ENCODE results near the gene BHMT2. TPM values are rescaled to one million over a fixed set of nuclear protein-coding genes. Genes with fewer than 3 reads are reported as not detected.
A peak's percentile ranks its signal among the peaks of the same experiment; 100 is the strongest.

BHMT2 gene
- total RNA-seq, 1 experiment from 2014 or later: not detected

GRCh38 chr5:79124607-79125006 is 55.0 kb downstream of the BHMT2 start:
- H3K4me1 Mint-ChIP-seq (ENCODE audit: low read depth, unreplicated experiment): no peaks in the 10 kb centered on the region
- H3K27me3 Mint-ChIP-seq (ENCODE audit: unreplicated experiment): peaks cover 9% of the 10 kb centered on the region
- no peaks in the 10 kb centered on the region for H3K9me3 Mint-ChIP-seq (ENCODE audit: low read depth, unreplicated experiment)
- BruUV-seq (replicated peaks): no TSS peak
- H3K27ac Mint-ChIP-seq (ENCODE audit: unreplicated experiment): no peak overlapping the region
- TF ChIP-seq, protein P1, sequence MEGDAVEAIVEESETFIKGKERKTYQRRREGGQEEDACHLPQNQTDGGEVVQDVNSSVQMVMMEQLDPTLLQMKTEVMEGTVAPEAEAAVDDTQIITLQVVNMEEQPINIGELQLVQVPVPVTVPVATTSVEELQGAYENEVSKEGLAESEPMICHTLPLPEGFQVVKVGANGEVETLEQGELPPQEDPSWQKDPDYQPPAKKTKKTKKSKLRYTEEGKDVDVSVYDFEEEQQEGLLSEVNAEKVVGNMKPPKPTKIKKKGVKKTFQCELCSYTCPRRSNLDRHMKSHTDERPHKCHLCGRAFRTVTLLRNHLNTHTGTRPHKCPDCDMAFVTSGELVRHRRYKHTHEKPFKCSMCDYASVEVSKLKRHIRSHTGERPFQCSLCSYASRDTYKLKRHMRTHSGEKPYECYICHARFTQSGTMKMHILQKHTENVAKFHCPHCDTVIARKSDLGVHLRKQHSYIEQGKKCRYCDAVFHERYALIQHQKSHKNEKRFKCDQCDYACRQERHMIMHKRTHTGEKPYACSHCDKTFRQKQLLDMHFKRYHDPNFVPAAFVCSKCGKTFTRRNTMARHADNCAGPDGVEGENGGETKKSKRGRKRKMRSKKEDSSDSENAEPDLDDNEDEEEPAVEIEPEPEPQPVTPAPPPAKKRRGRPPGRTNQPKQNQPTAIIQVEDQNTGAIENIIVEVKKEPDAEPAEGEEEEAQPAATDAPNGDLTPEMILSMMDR (IDR thresholded peaks at IDR 0.05; ENCODE audit: unreplicated experiment): no peak
- CTCF ChIA-PET: interaction anchor here (0.7 to 0.8 kb wide), 2 partner anchors 348 to 1298 kb away, joined by 3 to 8 read pairs; no protein-coding TSS in a partner anchor
- intact Hi-C loops (cut with micrococcal nuclease; ENCODE audit: unreplicated experiment): no loop called here
- H3K4me3 Mint-ChIP-seq (ENCODE audit: low read depth, unreplicated experiment): no peak overlapping the region
- no peaks in the 10 kb centered on the region for H3K36me3 Mint-ChIP-seq (ENCODE audit: insufficient read depth, unreplicated experiment)
- no peak for DNase-seq

DNA sequence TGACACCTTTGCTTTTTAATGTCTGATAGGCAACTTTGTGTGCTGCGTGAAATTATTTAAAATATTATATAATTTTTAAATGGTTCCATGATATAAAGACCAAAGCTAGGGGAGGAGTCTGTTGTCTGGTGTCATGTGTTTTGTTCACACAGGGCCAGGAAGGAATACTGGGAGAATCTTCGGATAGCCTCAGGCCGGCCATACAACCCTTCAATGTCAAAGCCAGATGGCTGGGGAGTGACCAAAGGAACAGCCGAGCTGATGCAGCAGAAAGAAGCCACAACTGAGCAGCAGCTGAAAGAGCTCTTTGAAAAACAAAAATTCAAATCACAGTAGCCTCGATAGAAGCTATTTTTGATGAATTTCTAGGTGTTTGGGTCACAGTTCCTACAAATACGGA is 61.2 kb downstream of the BHMT2 start:
- H3K36me3 Mint-ChIP-seq (ENCODE audit: insufficient read depth, unreplicated experiment): peaks cover 5% of the 10 kb centered on the region
- no peak overlapping the region for H3K27ac Mint-ChIP-seq (ENCODE audit: unreplicated experiment)
- H3K27me3 Mint-ChIP-seq (ENCODE audit: unreplicated experiment): peaks cover 9% of the 10 kb centered on the region
- no TSS peak for BruUV-seq (replicated peaks)
- H3K4me3 Mint-ChIP-seq (ENCODE audit: low read depth, unreplicated experiment): no peak overlapping the region
- no peaks in the 10 kb centered on the region for H3K9me3 Mint-ChIP-seq (ENCODE audit: low read depth, unreplicated experiment)
- CTCF ChIA-PET: interaction anchor here (4.7 kb wide), 1 partner anchor 109 kb away, joined by 210 read pairs; no protein-coding TSS in a partner anchor
- no peak for DNase-seq
- TF ChIP-seq, protein P1 (IDR thresholded peaks at IDR 0.05; ENCODE audit: unreplicated experiment): no peak
- peaks cover 18% of the 10 kb centered on the region for H3K4me1 Mint-ChIP-seq (ENCODE audit: low read depth, unreplicated experiment)
- intact Hi-C loops (cut with micrococcal nuclease; ENCODE audit: unreplicated experiment): loop anchor here (5.0 kb wide), 2 partner anchors 112 to 952 kb away; no protein-coding TSS in a partner anchor

DNA sequence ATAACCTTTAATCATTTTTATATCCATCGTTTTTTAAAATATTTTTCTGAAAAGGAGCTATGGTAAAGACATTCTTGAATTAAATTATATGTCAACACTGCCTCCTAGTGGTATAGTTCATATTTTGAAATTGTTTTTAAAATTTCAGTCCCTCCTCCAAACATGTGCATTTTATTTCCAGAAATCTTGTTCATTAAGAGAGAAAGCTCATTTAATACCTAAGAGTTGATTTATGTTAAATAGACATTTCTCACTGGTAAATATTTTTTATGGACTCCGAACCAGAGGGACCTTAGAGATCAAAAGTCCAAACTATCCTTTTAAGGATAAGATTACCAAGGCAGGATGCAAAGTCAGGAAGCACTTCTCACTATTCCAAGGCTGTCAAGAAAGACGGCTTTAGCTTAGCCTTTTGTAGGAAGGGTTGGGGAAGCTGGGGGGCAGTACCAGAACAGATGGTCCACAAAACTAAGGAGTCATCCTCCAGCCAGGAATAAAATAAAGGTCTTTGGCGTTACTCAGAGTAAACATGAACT is 63.6 kb downstream of the BHMT2 start:
- TF ChIP-seq, protein P1 (IDR thresholded peaks at IDR 0.05; ENCODE audit: unreplicated experiment): peak; percentile 63
- Mint-ChIP-seq H3K4me1 (ENCODE audit: low read depth, unreplicated experiment) (peaks cover 18% of the 10 kb centered on the region), H3K27me3 (ENCODE audit: unreplicated experiment) (peaks cover 8% of the 10 kb centered on the region), H3K9me3 (ENCODE audit: low read depth, unreplicated experiment) (no peaks in the 10 kb centered on the region), H3K36me3 (ENCODE audit: insufficient read depth, unreplicated experiment) (peaks cover 5% of the 10 kb centered on the region), H3K27ac (ENCODE audit: unreplicated experiment) (peak overlapping the region; percentile 93), H3K4me3 (ENCODE audit: low read depth, unreplicated experiment) (peak overlapping the region; percentile 64)
- intact Hi-C loops (cut with micrococcal nuclease; ENCODE audit: unreplicated experiment): loop anchor here (1.0 to 5.0 kb wide), 7 partner anchors 67 to 949 kb away; no protein-coding TSS in a partner anchor
- no TSS peak for BruUV-seq (replicated peaks)
- no peak for DNase-seq
- CTCF ChIA-PET: interaction anchor here (0.6 to 4.7 kb wide), 34 partner anchors 11 to 1174 kb away, joined by 3 to 210 read pairs (median 4); partner anchors contain the start of gene JMY

DNA sequence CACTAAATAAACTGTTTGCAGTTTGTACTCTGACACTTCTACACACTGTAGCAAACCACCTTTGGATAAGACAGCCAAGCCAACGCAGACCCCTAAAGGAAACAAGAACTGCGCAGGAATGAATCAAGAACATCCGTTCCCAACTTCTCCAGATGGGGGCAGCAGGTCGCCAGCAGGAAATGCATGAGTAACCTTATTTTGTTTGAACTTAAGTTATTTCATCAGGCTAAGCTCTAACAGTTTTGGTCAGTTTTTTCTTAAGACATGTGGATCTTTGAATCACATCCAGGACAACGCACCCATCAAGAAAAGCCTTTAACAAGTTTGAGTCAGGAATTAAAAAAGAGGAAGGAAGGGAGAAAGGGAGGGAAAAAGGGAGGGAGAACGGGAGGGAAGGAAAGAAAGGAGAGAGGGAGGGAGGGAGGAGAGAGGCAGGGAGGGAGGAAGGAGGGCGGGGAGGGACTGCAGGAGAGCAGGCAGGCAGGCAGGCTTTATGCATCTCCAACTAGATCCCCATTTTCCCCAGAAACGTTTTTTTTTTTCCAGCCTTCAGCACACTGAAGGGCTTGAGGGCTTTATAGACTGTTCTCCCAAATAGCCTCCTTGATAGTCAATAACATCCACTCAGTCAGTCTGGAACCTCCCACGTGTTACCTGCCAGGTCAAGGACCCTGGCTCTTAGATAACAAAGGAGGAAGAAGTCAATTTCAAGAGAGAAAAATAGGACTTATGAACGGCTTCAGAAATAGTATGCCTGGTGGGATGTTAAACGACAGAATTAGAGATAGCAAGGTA is 64.3 kb downstream of the BHMT2 start:
- peak overlapping the region; percentile 93 for H3K27ac Mint-ChIP-seq (ENCODE audit: unreplicated experiment)
- no peaks in the 10 kb centered on the region for H3K9me3 Mint-ChIP-seq (ENCODE audit: low read depth, unreplicated experiment)
- CTCF ChIA-PET: interaction anchor here (0.5 to 4.7 kb wide), 32 partner anchors 10 to 950 kb away, joined by 3 to 210 read pairs (median 4); partner anchors contain the start of gene JMY
- peaks cover 5% of the 10 kb centered on the region for H3K36me3 Mint-ChIP-seq (ENCODE audit: insufficient read depth, unreplicated experiment)
- TF ChIP-seq, protein P1 (IDR thresholded peaks at IDR 0.05; ENCODE audit: unreplicated experiment): peak; percentile 58
- DNase-seq: peak; percentile 82
- H3K4me1 Mint-ChIP-seq (ENCODE audit: low read depth, unreplicated experiment): peaks cover 18% of the 10 kb centered on the region
- peak overlapping the region; percentile 64 for H3K4me3 Mint-ChIP-seq (ENCODE audit: low read depth, unreplicated experiment)
- peaks cover 1% of the 10 kb centered on the region for H3K27me3 Mint-ChIP-seq (ENCODE audit: unreplicated experiment)
- intact Hi-C loops (cut with micrococcal nuclease; ENCODE audit: unreplicated experiment): loop anchor here (1.0 to 5.0 kb wide), 7 partner anchors 66 to 948 kb away; no protein-coding TSS in a partner anchor
- BruUV-seq (replicated peaks): no TSS peak

Data from Calu3 (cell line).